K562 (cell line): ENCODE data around the gene BICDL1. TPM values are rescaled to one million over a fixed set of nuclear protein-coding genes. Genes with fewer than 3 reads are reported as not detected.

Experiments used
- ATAC-seq: fragments of 200-7000 bp; cut with Tn5 transposase; 3 replicates; pipeline ENCODE4 v1.9.1; 2020; ENCODE audit warnings: moderate library complexity
- BruUV-seq: library from RNA; stranded (reverse); fragments of 400-500 nt; replicated peaks from 2 replicates; lab custom pipeline; 2021; lab: Mats Ljungman, UMichigan
- CTCF ChIA-PET: fragments of 300-600 bp; formaldehyde crosslinking; extraction: SDS; loops from one replicate; lab custom pipeline; 2021; ENCODE audit warnings: low intra/inter-chr PET ratio; lab: Yijun Ruan, JAX
- POLR2A ChIA-PET: fragments of 300-600, 350-650 bp; sonication (Branson Sonifier 250); formaldehyde crosslinking; extraction: SDS; loops from one replicate; lab custom pipeline; 2021; ENCODE audit warnings: antibody characterized with exemption, inconsistent platforms; lab: Yijun Ruan, JAX
- DNase-seq, 4 experiments: peaks; one replicate each; pipeline versions ENCODE4 v3.0.0 to v3.0.0-alpha.2; 2011 to 2018; ENCODE audit warnings: low spot score in 3 of 4, mixed read lengths in 3 of 4; ENCODE audit errors: extremely low read depth in 1 of 4
- FAIRE-seq: peaks from 2 replicates; lab custom pipeline; 2011; peaks lifted over from hg19 to GRCh38; lab: Jason Lieb, UNC
- H2AFZ ChIP-seq: 2 replicates; pipeline ENCODE4 v1.6.0; 2011; ENCODE audit warnings: low read depth, low read length, control low read depth, inconsistent platforms
- H3K27ac ChIP-seq: fragments of 200-600 bp; 3 replicates; pipeline ENCODE4 v1.8.0; 2011; ENCODE audit warnings: low read depth, mild to moderate bottlenecking, control low read depth, inconsistent platforms, low read length, moderate library complexity, mixed read lengths; ENCODE audit errors: extremely low read depth
- H3K27me3 ChIP-seq, 2 experiments: fragments of 300-600 bp in 1 of 2; 2 replicates in 1 of 2; 3 replicates in 1 of 2; pipeline versions ENCODE4 v1.6.0 to v1.8.0; 2011; ENCODE audit warnings: inconsistent platforms in 2 of 2, low read length in 2 of 2, mild to moderate bottlenecking in 1 of 2, mixed read lengths in 1 of 2, moderate library complexity in 1 of 2; ENCODE audit not compliant: control insufficient read depth in 2 of 2, insufficient read depth in 2 of 2
- H3K36me3 ChIP-seq: fragments of 300-600 bp; 3 replicates; pipeline ENCODE4 v1.8.0; 2011; ENCODE audit warnings: mild to moderate bottlenecking, low read length, inconsistent platforms; ENCODE audit not compliant: control insufficient read depth, insufficient read depth
- H3K4me1 ChIP-seq, 2 experiments: fragments of 200-600 bp in 1 of 2; replicated peaks in 1 of 2; 2 replicates in 1 of 2; 3 replicates in 1 of 2; pipeline versions ENCODE4 v1.5.1 to v1.8.0; 2011; ENCODE audit warnings: inconsistent platforms in 2 of 2, low read length in 2 of 2, mild to moderate bottlenecking in 1 of 2, mixed read lengths in 1 of 2, moderate library complexity in 1 of 2; ENCODE audit not compliant: control insufficient read depth in 2 of 2, insufficient read depth in 2 of 2
- H3K4me2 ChIP-seq: 2 replicates; pipeline ENCODE4 v1.6.1; 2011; ENCODE audit warnings: low read length, control low read depth, inconsistent platforms, mixed read lengths; ENCODE audit not compliant: insufficient read depth
- H3K4me3 ChIP-seq: fragments of 200-600 bp; sonication (generic), shearing (Covaris generic); 2 replicates; pipeline ENCODE4 v1.5.1; 2016; ENCODE audit warnings: control low read depth, inconsistent platforms
- H3K79me2 ChIP-seq: fragments of 200-600 bp; 3 replicates; pipeline ENCODE4 v1.8.0; 2011; ENCODE audit warnings: low read length, inconsistent platforms; ENCODE audit not compliant: control insufficient read depth, insufficient read depth
- H3K9ac ChIP-seq, 2 experiments: 2 replicates each; pipeline versions ENCODE4 v1.6.0 to v1.6.1; 2011; ENCODE audit warnings: low read depth in 2 of 2, low read length in 2 of 2, control low read depth in 1 of 2, inconsistent platforms in 1 of 2, mild to moderate bottlenecking in 1 of 2, mixed read lengths in 1 of 2; ENCODE audit not compliant: insufficient read depth in 1 of 2
- H3K9me1 ChIP-seq: one replicate; pipeline ENCODE4 v1.6.0; 2011; ENCODE audit warnings: inconsistent platforms, mild to moderate bottlenecking, low read length, moderate library complexity; ENCODE audit not compliant: control insufficient read depth, insufficient read depth
- H3K9me3 ChIP-seq: replicated peaks from 2 replicates; pipeline ENCODE4 v1.5.1; 2011; ENCODE audit warnings: low read depth, low read length, inconsistent platforms; ENCODE audit not compliant: control insufficient read depth, insufficient read depth
- H4K20me1 ChIP-seq: replicated peaks from 2 replicates; pipeline ENCODE4 v1.6.1; 2011; ENCODE audit warnings: low read length, inconsistent platforms, mixed read lengths; ENCODE audit not compliant: control insufficient read depth, insufficient read depth
- ARID1B ChIP-seq: fragments of 450-650 bp; IDR thresholded peaks from 2 replicates; pipeline ENCODE4 v1.6.1; 2016; ENCODE audit warnings: antibody characterized with exemption, mild to moderate bottlenecking, inconsistent platforms
- CHD1 ChIP-seq: fragments of 200-600 bp; sonication (generic); IDR thresholded peaks from one replicate; pipeline ENCODE4 v1.6.1; 2012; ENCODE audit warnings: mild to moderate bottlenecking, moderate library complexity, low read length, inconsistent platforms
- HOXB6 ChIP-seq: fragments of 250-450 bp; sonication (Bioruptor Pico); IDR thresholded peaks from 2 replicates; pipeline ENCODE4 v1.5.1; 2022; ENCODE audit warnings: mild to moderate bottlenecking, borderline replicate concordance
- MAFF ChIP-seq: IDR thresholded peaks from 2 replicates; pipeline ENCODE4 v1.6.1; 2012; ENCODE audit warnings: low read length, improper control_type of control experiment
- MAFK ChIP-seq: IDR thresholded peaks from 2 replicates; pipeline ENCODE4 v1.6.1; 2011; ENCODE audit warnings: low read length, improper control_type of control experiment
- NFE2 ChIP-seq: IDR thresholded peaks from 2 replicates; pipeline ENCODE4 v1.6.1; 2014; ENCODE audit warnings: antibody characterized with exemption, low read depth
- RUNX1 ChIP-seq: sonication (generic); IDR thresholded peaks from 2 replicates; pipeline ENCODE4 v1.6.1; 2016; ENCODE audit warnings: antibody characterized with exemption, low read depth
- SMAD4 ChIP-seq: fragments of 250-450 bp; sonication (Bioruptor Pico); conservative IDR thresholded peaks from 2 replicates; pipeline ENCODE4 v1.8.0; 2021; ENCODE audit warnings: inconsistent platforms, mild to moderate bottlenecking, moderate library complexity
- SP1 ChIP-seq: sonication (generic); formaldehyde crosslinking; IDR thresholded peaks from 2 replicates; pipeline ENCODE4 v1.8.1; 2022; ENCODE audit warnings: mild to moderate bottlenecking, missing genetic modification reagents
- ZNF217 ChIP-seq: sonication (generic); formaldehyde crosslinking; IDR thresholded peaks from 2 replicates; pipeline ENCODE4 v1.8.0; 2022; ENCODE audit warnings: mild to moderate bottlenecking, missing genetic modification reagents
- ZNF316 ChIP-seq: fragments of 450-650 bp; IDR thresholded peaks from 2 replicates; pipeline ENCODE4 v1.6.1; 2016
- ZNF696 ChIP-seq: fragments of 250-450 bp; sonication (Bioruptor Pico); conservative IDR thresholded peaks from 2 replicates; pipeline ENCODE4 v1.4.0; 2020; ENCODE audit warnings: mild to moderate bottlenecking, moderate library complexity
- WGBS: fragments of 100-300 bp; shearing (Covaris generic); methylation state at CpG from one replicate; pipeline ENCODE4 v1.1.6; 2016; ENCODE audit warnings: low coverage, mixed read lengths; ENCODE audit not compliant: insufficient coverage; ENCODE audit errors: missing lambda C conversion rate; 5-methylcytosine and 5-hydroxymethylcytosine counted together
- in situ Hi-C: fragments of 300-500 bp; cut with MboI; formaldehyde crosslinking; loops from 4 replicates; pipeline ENCODE4 v1.15.0; 2018; ENCODE audit warnings: inconsistent platforms, mixed read lengths
- intact Hi-C: fragments of 100-400 bp; cut with micrococcal nuclease; formaldehyde crosslinking; loops from 2 replicates; pipeline ENCODE4 v1.14.2; 2022
- polyA plus RNA-seq, 8 experiments: library from polyadenylated mRNA; depleted of rRNA in 4 of 8; stranded (reverse) in 5 of 8; unstranded in 3 of 8; fragments of >200 nt; fragmentation: Nextera tagmentation in 2 of 8; fragmentation: Illumina TruSeq in 1 of 8; extraction: Ambion mirVana in 2 of 8; extraction: Trizol in 1 of 8; gene quantifications; 2 replicates each; pipeline versions ENCODE4 v1.2.1 to v1.2.3, GENCODE V29; 2011 to 2014; ENCODE audit warnings: inconsistent platforms in 1 of 8, missing spikeins in 1 of 8
- total RNA-seq, 7 experiments: library from RNA; depleted of rRNA in 6 of 7; stranded (reverse); fragments of >200 nt in 6 of 7; fragmentation: Illumina TruSeq in 2 of 7; extraction: Trizol in 2 of 7; gene quantifications; 2 replicates each; pipeline versions ENCODE4 v1.2.1 to v1.2.3, GENCODE V29; 2011 to 2021; ENCODE audit warnings: low replicate concordance in 1 of 7
- TF ChIP-seq, protein P1 (sequence below): fragments of 250-450 bp; sonication (Bioruptor Pico); IDR thresholded peaks from 2 replicates; pipeline ENCODE4 v1.5.0; 2021; ENCODE audit warnings: mild to moderate bottlenecking, borderline replicate concordance
- TF ChIP-seq, protein P2 (sequence below): fragments of 450-650 bp; IDR thresholded peaks from 2 replicates; pipeline ENCODE4 v1.6.1; 2017; ENCODE audit warnings: antibody characterized with exemption, mild to moderate bottlenecking

The BICDL1 gene
- total and polyA plus RNA-seq, 9 of the 15 experiments (the other 6 are each of a cell fraction or from before 2014, with no cell fraction given), result 0.06 to 2.0 (median 0.58) TPM

DNA sequence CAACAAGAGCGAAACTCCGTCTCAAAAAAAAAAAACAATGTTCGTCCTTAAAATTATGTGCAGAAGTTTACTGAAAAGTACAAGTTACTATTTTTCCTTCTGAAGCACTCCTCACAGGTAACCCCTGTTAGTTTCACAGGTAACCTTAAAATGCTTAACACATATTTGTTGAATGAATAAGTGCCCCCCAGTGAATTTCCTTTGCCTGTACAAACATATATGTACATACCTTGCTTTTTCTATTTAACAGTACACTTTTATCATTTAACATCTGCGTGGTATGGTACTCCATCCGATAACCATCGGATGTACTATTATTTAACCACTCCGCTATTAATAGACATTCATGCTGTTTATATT lies 128.9 kb downstream of the BICDL1 start (continued):
- TF ChIP-seq, protein P1, sequence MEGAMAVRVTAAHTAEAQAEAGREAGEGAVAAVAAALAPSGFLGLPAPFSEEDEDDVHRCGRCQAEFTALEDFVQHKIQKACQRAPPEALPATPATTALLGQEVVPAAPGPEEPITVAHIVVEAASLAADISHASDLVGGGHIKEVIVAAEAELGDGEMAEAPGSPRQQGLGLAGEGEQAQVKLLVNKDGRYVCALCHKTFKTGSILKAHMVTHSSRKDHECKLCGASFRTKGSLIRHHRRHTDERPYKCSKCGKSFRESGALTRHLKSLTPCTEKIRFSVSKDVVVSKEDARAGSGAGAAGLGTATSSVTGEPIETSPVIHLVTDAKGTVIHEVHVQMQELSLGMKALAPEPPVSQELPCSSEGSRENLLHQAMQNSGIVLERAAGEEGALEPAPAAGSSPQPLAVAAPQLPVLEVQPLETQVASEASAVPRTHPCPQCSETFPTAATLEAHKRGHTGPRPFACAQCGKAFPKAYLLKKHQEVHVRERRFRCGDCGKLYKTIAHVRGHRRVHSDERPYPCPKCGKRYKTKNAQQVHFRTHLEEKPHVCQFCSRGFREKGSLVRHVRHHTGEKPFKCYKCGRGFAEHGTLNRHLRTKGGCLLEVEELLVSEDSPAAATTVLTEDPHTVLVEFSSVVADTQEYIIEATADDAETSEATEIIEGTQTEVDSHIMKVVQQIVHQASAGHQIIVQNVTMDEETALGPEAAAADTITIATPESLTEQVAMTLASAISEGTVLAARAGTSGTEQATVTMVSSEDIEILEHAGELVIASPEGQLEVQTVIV (CRISPR knock-in tag), result no peak
- no peak for TF ChIP-seq HOXB6 (CRISPR knock-in tag)
- TF ChIP-seq ZNF696 (CRISPR knock-in tag), result no peak
- no peak for TF ChIP-seq RUNX1

DNA sequence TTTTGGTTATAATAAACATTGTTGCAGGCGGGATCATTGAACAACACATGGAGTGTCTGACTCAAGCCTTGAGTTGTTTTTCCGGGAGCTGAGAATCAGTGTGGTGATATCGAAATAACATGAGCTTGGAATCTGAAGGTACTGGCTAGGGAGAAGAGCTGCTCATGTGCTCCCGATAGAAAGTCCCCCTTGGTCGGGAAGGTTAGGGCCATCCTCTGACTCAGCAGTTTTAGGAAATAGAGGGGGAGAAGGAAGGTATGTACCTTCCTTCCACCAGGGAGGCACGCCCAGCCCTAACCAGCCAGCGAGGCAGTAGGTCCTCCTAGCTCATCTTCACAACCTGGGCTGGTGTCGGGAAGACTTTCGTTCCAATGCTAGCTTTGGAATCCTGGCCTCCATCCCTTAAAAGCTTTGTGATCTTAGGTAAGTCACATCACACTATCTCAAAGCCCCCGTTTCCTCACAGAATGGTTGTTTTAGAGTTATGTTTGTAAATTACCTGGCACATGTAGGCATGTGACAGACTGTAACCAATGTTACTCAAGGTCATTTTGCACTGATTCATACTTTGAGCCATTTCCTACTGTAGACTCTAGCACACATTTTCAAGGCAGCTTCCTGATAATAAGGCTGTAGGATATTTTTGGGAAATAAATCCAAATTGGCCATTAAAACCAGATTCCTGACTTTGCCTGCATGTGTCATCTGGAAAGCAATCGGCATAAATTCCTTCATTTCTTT lies 129.5 kb downstream of the BICDL1 start:
- Histone ChIP-seq H3K9ac (peak overlapping the region; percentile 73 to 81; a peak in 3 of 4 replicates), H3K9me1 (peaks cover 6% of the 10 kb centered on the region), H3K4me3 (peak overlapping the region; percentile 75; the same call in 1 of the 2 replicates), H3K27ac (no peak overlapping the region; the same call in 1 of the 3 replicates), H3K4me1 (peaks cover 15 to 21% of the 10 kb centered on the region in 2 experiments; a peak in 4 of 5 replicates), H4K20me1 (peaks cover 10% of the 10 kb centered on the region; the same call in 1 of the 2 replicates), H2AFZ (0 out of 2 replicates have a peak overlapping the region, but pooled peaks have one; percentile 16), H3K9me3 (no peaks in the 10 kb centered on the region), H3K4me2 (peak overlapping the region; percentile 88), H3K36me3 (peaks cover 27% of the 10 kb centered on the region), H3K79me2 (peaks cover 50% of the 10 kb centered on the region), H3K27me3 (no peaks in the 10 kb centered on the region)
- ChIA-PET CTCF (no interaction called here), POLR2A (interaction anchor here (0.6 to 6.8 kb wide), 10 partner anchors 8 to 198 kb away, joined by 3 to 54 read pairs (median 4); partner anchors contain the start of genes RNU4-1, RNU4-2 and RPLP0)
- FAIRE-seq (peak; percentile 74), ATAC-seq (peak; percentile 16), DNase-seq (peak; percentile 56 to 76 (median 62))
- WGBS, result 19% methylated on average over 11 of the region's 11 CpGs
- no TSS peak for BruUV-seq
- intact Hi-C loops (loop anchor here (10.0 kb wide), 1 partner anchor 176 kb away; the partner anchor contains the start of genes RNU4-1 and RNU4-2), in situ Hi-C loops (no loop called here)
- TF ChIP-seq NFE2, result peak; percentile 95
- peak; percentile 16 for TF ChIP-seq CHD1
- TF ChIP-seq SP1 (CRISPR knock-in tag), result peak; percentile 33; the same call in 1 of the 2 replicates
- TF ChIP-seq SMAD4 (CRISPR knock-in tag), result 0 out of 2 replicates have a peak, but pooled peaks have one; percentile 12
- TF ChIP-seq MAFF, result peak; percentile 96
- TF ChIP-seq HOXB6 (CRISPR knock-in tag), result no peak
- TF ChIP-seq ARID1B, result 0 out of 2 replicates have a peak, but pooled peaks have one; percentile 10
- peak; percentile 94 for TF ChIP-seq MAFK
- no peak for TF ChIP-seq ZNF217 (CRISPR knock-in tag)
- TF ChIP-seq, protein P2, sequence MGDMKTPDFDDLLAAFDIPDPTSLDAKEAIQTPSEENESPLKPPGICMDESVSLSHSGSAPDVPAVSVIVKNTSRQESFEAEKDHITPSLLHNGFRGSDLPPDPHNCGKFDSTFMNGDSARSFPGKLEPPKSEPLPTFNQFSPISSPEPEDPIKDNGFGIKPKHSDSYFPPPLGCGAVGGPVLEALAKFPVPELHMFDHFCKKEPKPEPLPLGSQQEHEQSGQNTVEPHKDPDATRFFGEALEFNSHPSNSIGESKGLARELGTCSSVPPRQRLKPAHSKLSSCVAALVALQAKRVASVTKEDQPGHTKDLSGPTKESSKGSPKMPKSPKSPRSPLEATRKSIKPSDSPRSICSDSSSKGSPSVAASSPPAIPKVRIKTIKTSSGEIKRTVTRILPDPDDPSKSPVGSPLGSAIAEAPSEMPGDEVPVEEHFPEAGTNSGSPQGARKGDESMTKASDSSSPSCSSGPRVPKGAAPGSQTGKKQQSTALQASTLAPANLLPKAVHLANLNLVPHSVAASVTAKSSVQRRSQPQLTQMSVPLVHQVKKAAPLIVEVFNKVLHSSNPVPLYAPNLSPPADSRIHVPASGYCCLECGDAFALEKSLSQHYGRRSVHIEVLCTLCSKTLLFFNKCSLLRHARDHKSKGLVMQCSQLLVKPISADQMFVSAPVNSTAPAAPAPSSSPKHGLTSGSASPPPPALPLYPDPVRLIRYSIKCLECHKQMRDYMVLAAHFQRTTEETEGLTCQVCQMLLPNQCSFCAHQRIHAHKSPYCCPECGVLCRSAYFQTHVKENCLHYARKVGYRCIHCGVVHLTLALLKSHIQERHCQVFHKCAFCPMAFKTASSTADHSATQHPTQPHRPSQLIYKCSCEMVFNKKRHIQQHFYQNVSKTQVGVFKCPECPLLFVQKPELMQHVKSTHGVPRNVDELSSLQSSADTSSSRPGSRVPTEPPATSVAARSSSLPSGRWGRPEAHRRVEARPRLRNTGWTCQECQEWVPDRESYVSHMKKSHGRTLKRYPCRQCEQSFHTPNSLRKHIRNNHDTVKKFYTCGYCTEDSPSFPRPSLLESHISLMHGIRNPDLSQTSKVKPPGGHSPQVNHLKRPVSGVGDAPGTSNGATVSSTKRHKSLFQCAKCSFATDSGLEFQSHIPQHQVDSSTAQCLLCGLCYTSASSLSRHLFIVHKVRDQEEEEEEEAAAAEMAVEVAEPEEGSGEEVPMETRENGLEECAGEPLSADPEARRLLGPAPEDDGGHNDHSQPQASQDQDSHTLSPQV, result 0 out of 2 replicates have a peak, but pooled peaks have one; percentile 37
- peak; percentile 99 for TF ChIP-seq ZNF316
